NCI-H2196 treated with DMSO at 0.1 percent for 48 hours (cell line): ENCODE data around the gene FAM222B.
A peak's percentile ranks its signal among the peaks of the same experiment; 100 is the strongest.
"Not testable (repeated sequence)": the region's sequence is repeated elsewhere in the genome, so short reads cannot be mapped to it uniquely, and the experiment has no call there.

Source experiments
- DNase-seq: peaks from one replicate; lab custom pipeline; 2025; ENCODE audit not compliant: unreplicated experiment; lab: John Stamatoyannopoulos, UW

The FAM222B gene

DNA sequence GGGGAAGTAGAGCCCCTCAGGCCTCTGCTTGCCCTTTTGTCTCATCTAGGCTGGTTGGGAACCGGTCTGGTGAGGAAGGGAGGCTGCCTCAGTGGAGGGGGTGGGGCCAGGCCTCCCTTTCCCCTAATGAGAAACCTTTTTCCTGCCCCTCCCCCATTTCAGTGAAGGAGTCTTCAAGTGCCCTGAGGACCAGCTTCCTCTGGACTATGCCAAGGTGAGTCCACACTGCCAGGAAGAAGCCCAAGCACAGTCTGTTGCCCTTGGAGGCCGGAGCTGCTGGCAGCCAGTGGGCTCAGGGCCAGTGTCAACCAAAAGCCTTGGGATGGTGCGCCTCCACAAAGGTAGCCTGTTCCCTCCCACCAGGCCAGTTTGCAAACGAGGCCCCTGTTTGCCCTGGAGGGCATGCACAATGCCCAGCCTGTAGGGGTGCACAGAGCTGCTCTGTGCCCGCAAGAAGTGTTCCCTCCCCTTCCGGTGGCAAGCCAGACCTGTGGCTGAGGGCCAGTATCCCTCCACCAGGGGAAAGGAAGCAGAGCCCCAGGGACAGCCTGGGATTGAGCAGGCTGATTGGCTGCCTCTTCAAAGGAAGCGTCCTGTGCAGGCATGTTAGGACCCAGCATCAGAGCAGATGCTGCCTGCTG lies 95.4 kb downstream of the FAM222B start:
- peak; percentile 73 for DNase-seq

DNA sequence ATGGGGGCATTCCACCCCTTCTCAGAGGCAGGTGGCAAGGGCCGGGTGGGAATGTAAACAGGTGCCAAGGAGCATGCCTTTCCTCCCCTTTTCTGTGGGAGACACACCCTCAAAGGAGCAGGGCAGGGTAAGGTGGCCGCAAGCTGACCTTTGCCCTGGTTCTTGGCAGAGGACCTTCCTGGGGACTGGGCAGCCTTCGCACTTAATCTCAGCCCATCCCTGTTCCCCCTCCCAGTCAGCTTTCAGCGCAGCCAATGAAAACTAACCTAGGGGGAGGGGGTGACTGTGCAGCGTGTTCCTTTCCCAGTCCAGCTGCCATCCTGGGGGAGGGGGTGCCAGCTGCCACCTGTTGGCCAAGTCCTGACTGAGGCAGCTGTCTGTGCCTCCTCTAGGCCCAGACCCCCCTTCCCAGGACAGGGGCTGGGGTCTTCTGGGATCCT lies 96.0 kb downstream of the FAM222B start:
- DNase-seq = peak; percentile 69

DNA sequence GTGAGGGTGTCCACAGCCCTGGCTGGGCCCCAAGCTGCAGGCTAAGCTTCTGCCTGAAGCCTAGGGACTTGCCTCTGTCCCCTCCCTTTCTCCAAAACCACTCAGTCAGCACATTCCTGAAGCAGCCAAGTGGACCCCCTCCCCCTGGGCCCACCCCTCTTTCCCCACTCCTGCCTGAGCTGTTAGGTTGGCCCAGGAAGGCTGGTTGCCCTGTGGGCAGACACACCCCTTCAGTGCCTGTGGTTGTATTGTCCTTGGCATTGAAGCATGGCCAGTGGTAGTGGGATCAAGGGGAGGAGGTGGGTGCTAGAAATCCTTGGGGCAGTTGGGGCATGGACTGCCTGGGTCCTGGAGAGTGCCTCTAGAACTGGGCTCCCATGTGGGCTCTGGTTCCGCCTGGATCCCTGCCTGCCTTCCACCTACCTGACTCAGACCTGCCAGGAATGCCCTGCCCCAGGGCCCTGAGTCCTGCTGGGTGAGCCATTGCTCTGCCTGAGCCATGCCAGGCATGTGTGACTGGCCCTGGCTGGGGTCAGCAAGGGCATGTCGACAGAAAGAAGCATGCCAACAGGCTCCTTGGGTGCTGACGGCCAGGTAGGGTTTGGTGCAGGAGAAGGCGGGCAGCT lies 96.7 kb downstream of the FAM222B start:
- DNase-seq = no peak

- DNase-seq = no peak
Observed at GRCh38 chr17:28744972-28745785, 97.4 kb downstream of the FAM222B start.

- DNase-seq = no peak
Observed at GRCh38 chr17:28744104-28744971, 98.3 kb downstream of the FAM222B start.

- DNase-seq = peak; percentile 74
Observed at GRCh38 chr17:28743243-28744103, 99.1 kb downstream of the FAM222B start, which contains the start of gene TRAF4. TSS of gene TRAF4 (plus strand) at chr17:28744011. CDS start at chr17:28744113, 102 bp downstream.

GRCh38 chr17:28741358-28742349 lies 100.9 kb downstream of the FAM222B start:
- DNase-seq = no peak

GRCh38 chr17:28740406-28741357 lies 101.9 kb downstream of the FAM222B start:
- no peak for DNase-seq

- DNase-seq = no peak
Observed at GRCh38 chr17:28738680-28739384, 103.8 kb downstream of the FAM222B start.

- DNase-seq = no peak
Observed at GRCh38 chr17:28737770-28738679, 104.6 kb downstream of the FAM222B start.

DNA sequence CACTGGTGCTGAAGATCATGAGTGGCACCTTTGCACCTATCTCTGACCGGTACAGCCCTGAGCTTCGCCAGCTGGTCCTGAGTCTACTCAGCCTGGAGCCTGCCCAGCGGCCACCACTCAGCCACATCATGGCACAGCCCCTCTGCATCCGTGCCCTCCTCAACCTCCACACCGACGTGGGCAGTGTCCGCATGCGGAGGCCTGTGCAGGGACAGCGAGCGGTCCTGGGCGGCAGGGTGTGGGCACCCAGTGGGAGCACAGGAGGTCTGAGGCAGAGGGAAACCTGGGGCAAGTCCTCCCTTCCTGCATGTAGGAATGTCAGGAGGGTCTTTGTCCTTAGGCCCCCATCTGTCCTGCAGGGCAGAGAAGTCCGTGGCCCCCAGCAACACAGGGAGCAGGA lies 105.3 kb downstream of the FAM222B start:
- DNase-seq = no peak

DNA sequence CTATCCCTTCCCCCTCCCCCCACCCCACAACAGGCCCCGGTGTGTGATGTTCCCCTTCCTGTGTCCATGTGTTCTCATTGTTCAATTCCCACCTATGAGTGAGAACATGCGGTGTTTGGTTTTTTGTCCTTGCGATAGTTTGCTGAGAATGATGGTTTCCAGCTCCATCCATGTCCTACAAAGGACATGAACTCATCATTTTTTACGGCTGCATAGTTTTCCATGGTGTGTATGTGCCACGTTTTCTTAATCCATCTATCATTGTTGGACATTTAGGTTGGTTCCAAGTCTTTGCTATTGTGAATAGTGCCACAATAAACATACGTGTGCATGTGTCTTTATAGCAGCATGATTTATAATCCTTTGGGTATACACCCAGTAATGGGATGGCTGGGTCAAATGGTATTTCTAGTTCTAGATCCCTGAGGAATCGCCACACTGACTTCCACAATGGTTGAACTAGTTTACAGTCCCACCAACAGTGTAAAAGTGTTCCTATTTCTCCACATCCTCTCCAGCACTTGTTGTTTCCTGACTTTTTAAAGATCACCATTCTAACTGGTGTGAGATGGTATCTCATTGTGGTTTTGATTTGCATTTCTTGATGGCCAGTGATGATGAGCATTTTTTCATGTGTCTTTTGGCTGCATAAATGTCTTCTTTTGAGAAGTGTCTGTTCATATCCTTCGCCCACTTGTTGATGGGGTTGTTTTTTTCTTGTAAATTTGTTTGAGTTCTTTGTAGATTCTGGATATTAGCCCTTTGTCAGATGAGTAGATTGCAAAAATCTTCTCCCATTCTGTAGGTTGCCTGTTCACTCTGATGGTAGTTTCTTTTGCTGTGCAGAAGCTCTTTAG lies 106.4 kb downstream of the FAM222B start:
- DNase-seq = not testable (repeated sequence)

DNA sequence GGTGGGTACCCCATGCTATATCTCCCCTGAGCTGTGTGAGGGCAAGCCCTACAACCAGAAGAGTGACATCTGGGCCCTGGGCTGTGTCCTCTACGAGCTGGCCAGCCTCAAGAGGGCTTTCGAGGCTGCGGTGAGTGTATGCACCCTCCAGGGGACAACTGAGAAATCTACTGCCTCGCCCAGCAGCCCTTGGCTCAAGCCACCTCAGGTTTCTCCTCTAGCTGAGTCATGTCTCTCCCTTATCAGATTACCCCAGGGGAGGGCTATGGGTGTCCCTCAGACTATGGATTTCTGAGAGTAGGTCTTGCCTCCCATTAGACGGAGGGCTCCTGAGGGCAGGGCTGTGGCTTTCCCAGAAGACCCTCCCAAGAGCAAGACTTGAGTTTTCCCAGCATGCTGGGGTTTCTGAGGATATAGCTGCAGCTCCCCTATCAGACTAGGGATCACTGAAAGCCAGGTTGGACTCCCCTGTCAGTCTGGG lies 107.3 kb downstream of the FAM222B start:
- no peak for DNase-seq

DNA sequence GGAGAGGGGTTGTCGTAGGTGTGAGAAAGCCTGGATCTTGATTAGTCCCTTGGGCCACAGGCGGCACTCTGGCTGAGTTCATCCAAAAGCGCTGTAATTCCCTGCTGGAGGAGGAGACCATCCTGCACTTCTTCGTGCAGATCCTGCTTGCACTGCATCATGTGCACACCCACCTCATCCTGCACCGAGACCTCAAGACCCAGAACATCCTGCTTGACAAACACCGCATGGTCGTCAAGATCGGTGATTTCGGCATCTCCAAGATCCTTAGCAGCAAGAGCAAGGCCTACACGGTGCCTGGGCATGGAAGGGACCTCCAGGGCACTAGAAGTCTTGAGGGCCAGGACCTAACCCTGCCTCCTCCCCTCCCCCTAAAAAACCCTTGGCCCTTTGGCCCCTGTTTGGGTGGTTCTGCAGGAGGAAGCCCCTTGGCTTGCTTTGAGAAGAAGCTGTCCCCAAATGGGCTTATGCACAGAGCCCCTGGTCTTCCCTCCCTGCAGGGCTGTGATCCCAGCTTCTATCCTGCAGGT lies 107.8 kb downstream of the FAM222B start:
- no peak for DNase-seq

- DNase-seq = no peak
Observed at GRCh38 chr17:28733346-28733745, 109.2 kb downstream of the FAM222B start.
